Measurements from ENCODE around the gene SLC5A6. TPM values are rescaled to one million over a fixed set of nuclear protein-coding genes. Genes with fewer than 3 reads are reported as not detected.

SLC5A6 gene
- total and polyA plus RNA-seq, 2 of the 4 experiments (the other 2 are of a cell fraction), result 28.8 to 34.2 TPM

DNA sequence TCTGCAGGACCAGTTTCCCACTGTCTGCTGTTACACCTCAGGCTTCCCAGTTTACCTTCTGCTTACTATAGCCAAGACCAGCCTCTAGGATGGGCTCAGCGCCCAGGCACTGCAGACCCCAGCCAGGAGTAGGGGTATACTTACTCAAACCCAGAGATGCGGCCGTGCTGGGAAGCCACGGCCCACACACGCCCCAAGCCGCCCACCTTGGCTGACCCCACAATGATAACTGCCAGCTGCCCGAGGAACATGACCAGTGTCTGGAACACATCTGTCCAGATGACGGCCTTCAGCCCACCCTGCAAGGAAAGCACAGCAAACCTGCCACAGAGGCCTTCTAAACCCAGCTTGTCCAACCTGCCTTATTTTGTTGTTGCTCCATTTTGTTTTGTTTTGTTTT, 6.9 kb downstream of the SLC5A6 start:
- Histone ChIP-seq H2BK15ac (ENCODE audit: low read depth, low read length) (no peak overlapping the region), H4K5ac (ENCODE audit: low read depth, low read length) (no peak overlapping the region), H4K91ac (ENCODE audit: insufficient read depth, low read depth, low read length) (no peak overlapping the region), H3K18ac (ENCODE audit: low read depth, low read length) (no peak overlapping the region), H4K20me1 (ENCODE audit: insufficient read depth, low read length) (no peaks in the 10 kb centered on the region; the same call in 1 of the 2 replicates), H3K4me2 (ENCODE audit: low read depth, low read length) (no peak overlapping the region), H3K36me3 (ENCODE audit: control insufficient read depth, insufficient read depth, low read length) (peaks cover 58% of the 10 kb centered on the region), H2AK5ac (ENCODE audit: low read depth, low read length) (no peak overlapping the region), H3K4ac (ENCODE audit: low read depth, low read length) (no peak overlapping the region), H3K23ac (ENCODE audit: low read depth, low read length) (no peak overlapping the region), H3K4me1 (ENCODE audit: control insufficient read depth, insufficient read depth, low read length) (no peaks in the 10 kb centered on the region), H2BK20ac (ENCODE audit: low read depth, low read length) (no peak overlapping the region), H3K27ac (ENCODE audit: insufficient read depth, low read length) (no peak overlapping the region), H3K27me3 (ENCODE audit: control insufficient read depth, insufficient read depth, low read length) (no peaks in the 10 kb centered on the region), H3K9me3 (ENCODE audit: control insufficient read depth, insufficient read depth, low read length) (no peaks in the 10 kb centered on the region), H3K9ac (ENCODE audit: low read depth, low read length) (no peak overlapping the region), H3K14ac (replicated peaks; ENCODE audit: low read depth, low read length) (no peak overlapping the region), H3K79me1 (ENCODE audit: low read depth in 1 of 2, low read length in 2 of 2) (peaks cover 0 to 3% of the 10 kb centered on the region in 2 experiments; a peak in 1 of 4 replicates), H2BK120ac (ENCODE audit: low read depth, low read length) (no peak overlapping the region), H4K8ac (ENCODE audit: low read depth in 2 of 2, low read length in 2 of 2) (no peak overlapping the region), H3K9me1 (ENCODE audit: insufficient read depth, low read length) (no peaks in the 10 kb centered on the region; the same call in 1 of the 2 replicates), H2BK5ac (ENCODE audit: low read depth, low read length, poor library complexity, severe bottlenecking) (no peak overlapping the region), H2AFZ (replicated peaks; ENCODE audit: low read length, poor library complexity) (no peak overlapping the region), H3K56ac (ENCODE audit: extremely low read depth, insufficient read depth, low read length) (no peak overlapping the region), H2AK9ac (replicated peaks; ENCODE audit: low read depth, low read length, poor library complexity) (peak overlapping the region; percentile 63), H3K4me3 (ENCODE audit: insufficient read depth, low read depth, low read length) (no peak overlapping the region)
- no TSS peak for BruUV-seq (replicated peaks)
- DNase-seq (no peak), ATAC-seq (ENCODE audit: low read depth) (no peak)
- ChIA-PET CTCF (no interaction called here), POLR2A (ENCODE audit: unreplicated experiment) (no interaction called here)
- intact Hi-C loops (cut with micrococcal nuclease) (no loop called here), in situ Hi-C loops (cut with MboI; ENCODE audit: low sequenced_read_pairs) (no loop called here), dilution Hi-C loops (cut with HindIII; ENCODE audit: low sequenced_read_pairs, unreplicated experiment) (no loop called here)
- WGBS, 2 experiments (ENCODE audit: extremely low coverage in 2 of 2, insufficient read length in 1 of 2), result 78% methylated on average over 7 of the region's 8 CpGs; no CpG with 5 or more reads in 1 of the 2 experiments
- TF ChIP-seq ELK1 (IDR thresholded peaks at IDR 0.05; ENCODE audit: borderline replicate concordance, low read depth, low read length), result no peak
- TF ChIP-seq MAZ (IDR thresholded peaks at IDR 0.05; ENCODE audit: borderline replicate concordance, low read depth, low read length), result no peak
- TF ChIP-seq RCOR1 (IDR thresholded peaks at IDR 0.05; ENCODE audit: insufficient replicate concordance, low read length), result no peak
- TF ChIP-seq MXI1 (IDR thresholded peaks at IDR 0.05; ENCODE audit: borderline replicate concordance, low read depth, low read length), result no peak
- no peak for TF ChIP-seq SMC3 (IDR thresholded peaks at IDR 0.05; ENCODE audit: low read depth, low read length)
- TF ChIP-seq RAD21 (IDR thresholded peaks at IDR 0.05; ENCODE audit: low read length), result no peak
- no peak for TF ChIP-seq POLR2A (IDR thresholded peaks at IDR 0.05; ENCODE audit: low read depth, low read length)
- no peak for TF ChIP-seq USF2 (IDR thresholded peaks at IDR 0.05; ENCODE audit: low read depth, low read length)
- TF ChIP-seq FOS (IDR thresholded peaks at IDR 0.05; ENCODE audit: low read depth, low read length), result no peak
- TF ChIP-seq NFE2L2 (IDR thresholded peaks at IDR 0.05; ENCODE audit: low read depth, low read length), result no peak

Data from IMR-90 (cell line).